ENCODE data around the gene LIN28B. TPM values are rescaled to one million over a fixed set of nuclear protein-coding genes. Genes with fewer than 3 reads are reported as not detected.

The LIN28B gene
- total and polyA plus RNA-seq, 2 experiments from 2014 or later, result 35.3 to 96.4 TPM

DNA sequence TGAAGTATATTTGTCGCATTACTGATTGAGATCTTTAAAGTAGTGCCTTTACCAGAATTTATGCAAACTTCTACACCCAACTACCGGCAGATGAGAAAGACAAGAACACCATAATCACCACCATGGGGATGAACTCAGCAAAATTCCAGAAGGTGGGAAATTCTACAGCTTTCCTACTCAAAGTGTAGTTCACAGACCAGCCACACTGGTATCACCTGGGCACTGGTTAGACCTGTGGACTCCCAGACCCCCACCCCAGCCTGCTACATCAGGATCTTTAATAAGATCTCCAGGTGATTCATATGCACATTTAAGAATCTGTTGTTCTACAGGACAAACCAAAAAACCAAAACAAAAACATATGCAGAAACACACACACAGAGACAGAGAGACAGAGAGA lies 155.0 kb downstream of the LIN28B start:
- Histone ChIP-seq H3K4me3 (no peak overlapping the region), H3K27me3 (ENCODE audit: insufficient read depth) (no peaks in the 10 kb centered on the region), H3K4me2 (no peak overlapping the region), H2AFZ (no peak overlapping the region), H4K20me1 (replicated peaks; ENCODE audit: insufficient read depth) (no peaks in the 10 kb centered on the region), H3F3A (replicated peaks; ENCODE audit: low read depth) (no peaks in the 10 kb centered on the region), H3K27ac (ENCODE audit: low read depth) (no peak overlapping the region), H3K4me1 (ENCODE audit: insufficient read depth) (no peaks in the 10 kb centered on the region), H3K36me3 (ENCODE audit: insufficient read depth) (no peaks in the 10 kb centered on the region), H3K79me2 (replicated peaks; ENCODE audit: insufficient read depth) (no peaks in the 10 kb centered on the region), H3K9me2 (ENCODE audit: insufficient read depth) (no peaks in the 10 kb centered on the region)
- H3K36me3 Mint-ChIP-seq (ENCODE audit: low read depth), result no peaks in the 10 kb centered on the region
- H3K27me3 Mint-ChIP-seq (ENCODE audit: insufficient read depth, low read depth, poor library complexity), result peaks cover 3% of the 10 kb centered on the region
- peak; percentile 14 for DNase-seq (ENCODE audit: low spot score)
- TF ChIP-seq EZH2 (IDR thresholded peaks at IDR 0.05; ENCODE audit: low read depth, unreplicated experiment), result no peak
- TF ChIP-seq, protein P1, sequence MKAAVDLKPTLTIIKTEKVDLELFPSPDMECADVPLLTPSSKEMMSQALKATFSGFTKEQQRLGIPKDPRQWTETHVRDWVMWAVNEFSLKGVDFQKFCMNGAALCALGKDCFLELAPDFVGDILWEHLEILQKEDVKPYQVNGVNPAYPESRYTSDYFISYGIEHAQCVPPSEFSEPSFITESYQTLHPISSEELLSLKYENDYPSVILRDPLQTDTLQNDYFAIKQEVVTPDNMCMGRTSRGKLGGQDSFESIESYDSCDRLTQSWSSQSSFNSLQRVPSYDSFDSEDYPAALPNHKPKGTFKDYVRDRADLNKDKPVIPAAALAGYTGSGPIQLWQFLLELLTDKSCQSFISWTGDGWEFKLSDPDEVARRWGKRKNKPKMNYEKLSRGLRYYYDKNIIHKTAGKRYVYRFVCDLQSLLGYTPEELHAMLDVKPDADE (IDR thresholded peaks at IDR 0.05), result no peak
- TF ChIP-seq CTCF (conservative IDR thresholded peaks at IDR 0.05; ENCODE audit: low read depth in 2 of 2), result no peak
- no peaks in the 10 kb centered on the region for H3K9me3 Mint-ChIP-seq
- peaks cover 7% of the 10 kb centered on the region for H3K4me1 Mint-ChIP-seq
- ATAC-seq, result peak; percentile 62
- no peak overlapping the region for H3K4me3 Mint-ChIP-seq
- no peak overlapping the region for H3K27ac Mint-ChIP-seq

DNA sequence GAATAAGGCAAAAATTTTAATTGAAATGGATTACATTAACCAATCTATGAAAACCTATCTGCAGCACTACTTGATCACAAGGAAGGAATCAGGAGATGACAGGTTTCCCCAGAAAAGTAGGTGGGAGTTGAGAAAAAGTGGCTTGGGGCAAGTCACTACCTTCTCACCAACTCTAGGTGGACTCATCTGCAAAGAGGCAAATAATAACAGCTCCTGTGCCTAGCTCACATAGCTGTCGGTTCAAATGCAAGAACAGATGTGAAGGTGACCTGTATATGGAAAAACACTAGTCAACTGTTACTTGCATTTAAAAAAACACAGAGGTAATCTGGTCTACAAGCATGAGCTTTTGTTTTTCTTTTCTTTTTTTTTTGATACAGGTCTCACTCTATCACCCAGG lies 155.7 kb downstream of the LIN28B start:
- Histone ChIP-seq H2AFZ (no peak overlapping the region), H3K27me3 (ENCODE audit: insufficient read depth) (no peaks in the 10 kb centered on the region), H3K27ac (ENCODE audit: low read depth) (no peak overlapping the region), H3K9me2 (ENCODE audit: insufficient read depth) (no peaks in the 10 kb centered on the region), H3K4me3 (no peak overlapping the region), H3K36me3 (ENCODE audit: insufficient read depth) (no peaks in the 10 kb centered on the region), H3K4me1 (ENCODE audit: insufficient read depth) (no peaks in the 10 kb centered on the region), H3K4me2 (no peak overlapping the region), H3F3A (replicated peaks; ENCODE audit: low read depth) (no peaks in the 10 kb centered on the region), H4K20me1 (replicated peaks; ENCODE audit: insufficient read depth) (no peaks in the 10 kb centered on the region), H3K79me2 (replicated peaks; ENCODE audit: insufficient read depth) (no peaks in the 10 kb centered on the region)
- Mint-ChIP-seq H3K27ac (no peak overlapping the region), H3K4me3 (no peak overlapping the region), H3K9me3 (no peaks in the 10 kb centered on the region), H3K27me3 (ENCODE audit: insufficient read depth, low read depth, poor library complexity) (peaks cover 3% of the 10 kb centered on the region), H3K4me1 (peaks cover 9% of the 10 kb centered on the region), H3K36me3 (ENCODE audit: low read depth) (no peaks in the 10 kb centered on the region)
- peak; percentile 31 to 59; a peak in 3 of 4 replicates for TF ChIP-seq CTCF (conservative IDR thresholded peaks at IDR 0.05; ENCODE audit: low read depth in 2 of 2)
- TF ChIP-seq POLR2AphosphoS5 (IDR thresholded peaks at IDR 0.05; ENCODE audit: low read depth), result no peak
- TF ChIP-seq ZNF114 (CRISPR knock-in tag; IDR thresholded peaks at IDR 0.05), result no peak
- TF ChIP-seq EZH2phosphoT487 (IDR thresholded peaks at IDR 0.05; ENCODE audit: unreplicated experiment), result no peak
- TF ChIP-seq ZNF462 (CRISPR knock-in tag; IDR thresholded peaks at IDR 0.05), result no peak
- no peak for TF ChIP-seq ZNF331 (CRISPR knock-in tag; IDR thresholded peaks at IDR 0.05; ENCODE audit: low read depth)
- TF ChIP-seq, protein P1 (IDR thresholded peaks at IDR 0.05), result no peak
- TF ChIP-seq EZH2 (IDR thresholded peaks at IDR 0.05; ENCODE audit: low read depth, unreplicated experiment), result no peak
- ATAC-seq, result peak; percentile 73
- peak; percentile 44 for DNase-seq (ENCODE audit: low spot score)
